CD1c-positive myeloid dendritic cell (primary cell): ENCODE results near the gene BIRC7.

ENCODE experiments used
- DNase-seq: peaks from one replicate; pipeline ENCODE4 v3.0.0-alpha.2; 2016; ENCODE audit errors: extremely low spot score

The BIRC7 gene

DNA sequence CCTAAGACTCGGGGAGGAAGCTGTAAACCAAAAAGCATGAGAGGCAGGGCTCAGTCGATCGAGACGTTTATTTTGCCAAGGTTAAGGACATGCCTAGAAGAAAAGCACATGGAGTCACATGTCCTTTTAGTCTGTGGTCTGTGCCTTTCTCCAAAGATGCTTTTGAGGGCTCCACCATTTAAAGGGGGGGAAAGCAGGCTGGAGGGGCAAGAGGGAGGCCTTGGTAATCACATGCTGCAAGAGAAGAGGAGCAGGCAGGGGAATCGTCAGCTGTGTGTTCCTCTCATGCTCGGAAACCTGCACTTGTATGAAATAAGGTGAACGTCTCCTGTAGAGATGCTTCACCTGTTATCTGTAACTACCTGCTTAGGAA, 10.6 kb upstream of the BIRC7 start:
- DNase-seq = no peak

DNA sequence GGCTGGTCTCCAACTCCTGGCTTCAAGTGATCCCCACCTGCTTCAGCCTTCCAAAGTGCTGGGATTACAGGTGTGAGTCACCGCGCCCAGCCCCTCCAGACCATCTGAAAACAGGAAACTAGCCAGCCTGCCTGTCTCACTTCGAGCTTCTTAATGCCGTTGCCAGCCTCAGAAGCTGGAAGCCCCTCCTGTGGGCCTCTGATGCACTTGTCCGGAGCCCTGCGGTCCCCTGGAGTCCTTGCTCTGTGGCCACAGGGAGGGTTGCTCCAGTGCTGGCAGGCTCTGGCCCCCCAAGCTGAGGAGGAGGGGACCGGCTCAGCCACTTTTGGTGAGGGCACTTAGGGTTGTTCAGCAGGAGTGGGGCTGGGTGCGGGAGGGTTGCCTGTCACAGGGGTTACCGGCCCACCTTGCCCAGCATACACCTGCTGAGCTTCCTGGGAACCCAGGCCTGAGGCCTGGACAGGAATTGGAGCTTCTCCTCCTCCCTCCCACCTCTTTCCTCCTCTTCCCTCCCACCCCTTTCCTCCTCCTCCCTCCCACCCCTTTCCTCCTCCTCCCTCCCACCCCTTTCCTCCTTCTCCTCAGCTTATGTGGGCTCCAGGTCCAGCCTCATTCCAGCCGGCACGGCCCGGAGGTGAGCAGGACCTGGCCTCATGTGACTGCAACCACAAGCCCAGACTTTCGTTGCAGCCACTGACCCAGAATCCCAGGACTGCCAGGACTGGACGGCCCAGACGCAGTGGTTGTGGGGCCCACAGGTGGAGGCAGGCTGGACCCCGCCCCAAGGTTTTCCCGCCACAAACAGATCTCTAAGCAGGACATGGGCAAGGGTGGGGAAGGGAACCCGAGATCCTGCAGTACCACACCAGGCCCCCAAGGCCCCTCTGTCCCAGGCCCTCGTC, 9.4 kb upstream of the BIRC7 start:
- DNase-seq = no peak

DNA sequence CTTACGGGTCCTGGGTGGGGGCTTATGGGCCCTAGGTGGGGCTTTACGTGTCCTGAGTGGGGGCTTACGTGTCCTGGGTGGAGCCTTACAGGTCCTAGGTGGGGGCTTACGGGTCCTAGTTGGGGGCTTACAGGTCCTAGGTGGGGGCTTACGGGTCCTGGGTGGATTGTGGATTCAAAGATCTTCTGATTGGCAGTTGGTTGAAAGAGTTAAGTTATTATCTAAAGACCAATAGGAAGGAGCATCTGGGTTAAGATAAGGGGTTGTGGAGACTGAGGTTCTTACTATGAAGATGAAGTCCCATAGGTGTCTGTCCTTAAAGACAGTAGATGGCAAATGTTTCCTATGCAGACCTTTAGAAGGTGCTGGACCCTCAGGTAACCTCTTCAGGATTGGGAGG, 8.4 kb upstream of the BIRC7 start:
- DNase-seq = no peak

DNA sequence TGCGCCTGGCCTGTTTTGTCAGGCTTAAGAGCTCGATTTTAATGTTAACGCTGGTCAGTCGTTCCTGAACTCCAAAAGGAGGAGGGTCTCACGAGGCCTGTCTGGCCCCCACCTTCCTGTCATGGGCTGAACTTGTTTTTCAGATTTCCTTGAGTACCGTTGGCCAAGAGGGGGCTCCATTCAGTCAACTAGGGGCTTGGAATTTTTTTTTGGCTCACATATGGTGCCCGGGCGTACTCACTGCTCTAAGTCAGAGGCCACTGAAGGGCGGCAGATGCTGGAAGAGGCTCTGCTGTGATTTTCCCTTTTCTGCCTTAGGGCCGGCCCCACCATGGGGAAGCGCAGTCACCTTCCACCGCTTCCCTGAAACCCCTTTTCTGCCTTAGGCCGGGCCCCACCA, 6.9 kb upstream of the BIRC7 start:
- DNase-seq = no peak

DNA sequence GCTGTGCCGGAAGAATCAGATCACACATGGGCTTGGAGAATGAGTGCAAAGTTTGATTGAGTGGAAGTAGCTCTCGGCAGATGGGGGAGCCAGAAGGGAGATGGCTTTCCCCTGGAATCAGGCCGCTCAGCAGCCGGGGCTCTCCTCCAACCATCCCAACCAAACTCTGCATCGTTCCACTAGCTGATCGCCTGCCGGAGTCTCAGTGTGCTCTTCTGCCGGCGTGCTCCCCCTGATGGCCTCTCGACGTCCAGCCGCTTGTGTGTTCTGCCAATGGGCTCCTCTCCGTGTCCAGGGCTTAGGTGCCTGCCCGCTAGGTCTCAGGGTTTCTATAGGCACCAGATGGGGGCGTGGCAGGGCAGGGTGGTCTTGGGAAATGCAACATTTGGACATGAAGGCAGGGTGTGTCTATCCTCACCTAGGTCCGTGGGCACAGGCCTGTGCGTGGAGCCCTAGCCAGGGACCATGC, 4.9 kb upstream of the BIRC7 start:
- DNase-seq = no peak

DNA sequence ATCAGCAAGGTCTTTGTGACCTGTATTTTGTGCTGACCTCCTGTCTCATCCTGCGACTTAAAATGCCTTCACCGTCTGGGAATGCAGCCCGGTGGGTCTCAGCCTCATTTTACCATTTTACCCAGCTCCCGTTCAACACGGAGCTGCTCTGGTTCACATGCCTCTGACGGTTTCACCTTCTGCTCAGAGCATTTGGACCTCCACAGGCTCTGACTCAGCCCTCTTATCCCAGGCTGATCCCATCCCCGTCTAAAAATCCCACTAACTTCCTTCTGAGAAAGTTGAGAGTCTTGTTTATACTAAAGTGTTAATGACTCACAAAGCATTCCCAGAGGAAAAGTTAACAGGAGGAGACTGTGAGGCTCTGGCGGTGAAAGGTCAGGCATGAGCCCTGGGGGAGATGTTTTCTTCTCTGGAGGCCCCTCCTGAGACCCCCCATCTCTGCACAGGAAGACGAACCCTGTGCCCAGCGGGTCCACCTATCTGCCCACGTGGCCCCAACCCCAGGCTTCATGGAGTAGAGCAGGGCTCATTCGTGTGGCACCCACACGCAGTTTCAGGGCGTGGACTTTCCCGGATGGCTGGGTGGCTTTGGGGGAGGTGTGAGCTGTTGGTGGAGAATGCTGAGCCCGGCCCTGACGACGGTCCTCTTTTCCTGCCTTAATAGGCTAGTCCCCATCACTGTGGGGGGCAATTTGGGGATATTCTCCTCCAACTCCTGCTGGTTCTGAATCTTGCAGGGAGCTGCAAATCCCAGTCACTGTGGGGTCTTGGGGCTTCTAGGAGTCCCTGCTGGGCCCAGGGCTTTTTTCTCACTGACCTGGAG, 3.3 kb upstream of the BIRC7 start:
- DNase-seq = no peak

DNA sequence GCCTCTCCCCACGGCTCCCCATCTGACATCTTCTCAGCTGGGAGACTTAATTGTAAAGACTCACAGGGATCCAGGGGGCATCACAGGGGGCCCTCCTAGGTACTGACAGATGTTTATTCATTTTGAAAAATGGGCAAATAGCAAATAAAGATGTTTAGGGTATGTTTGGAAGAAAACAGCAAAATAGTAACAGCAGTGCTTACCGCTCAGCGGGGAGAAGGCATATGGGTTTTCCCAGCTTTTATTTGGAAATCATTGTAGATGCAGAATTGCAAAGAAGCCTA, 2.7 kb upstream of the BIRC7 start:
- DNase-seq = no peak

DNA sequence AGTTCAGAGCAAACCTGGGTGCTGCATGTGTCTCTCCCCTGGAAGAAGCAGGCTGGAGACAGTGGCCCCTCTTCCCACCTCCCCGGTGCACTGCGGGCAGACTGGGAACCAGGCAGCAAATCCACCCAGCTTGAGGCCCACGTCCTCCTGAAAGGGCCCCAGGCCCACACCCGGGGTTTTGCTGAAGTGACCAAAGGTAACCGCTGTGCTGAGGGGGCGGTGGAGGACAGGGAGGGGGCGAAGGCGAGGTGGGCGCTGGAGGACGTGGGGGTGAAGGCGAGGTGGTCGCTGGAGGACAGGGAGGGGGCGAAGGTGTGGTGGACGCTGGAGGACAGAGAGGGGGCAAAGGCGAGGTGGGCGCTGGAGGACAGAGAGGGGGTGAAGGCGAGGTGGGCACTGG, 1.8 kb upstream of the BIRC7 start:
- DNase-seq = no peak

DNA sequence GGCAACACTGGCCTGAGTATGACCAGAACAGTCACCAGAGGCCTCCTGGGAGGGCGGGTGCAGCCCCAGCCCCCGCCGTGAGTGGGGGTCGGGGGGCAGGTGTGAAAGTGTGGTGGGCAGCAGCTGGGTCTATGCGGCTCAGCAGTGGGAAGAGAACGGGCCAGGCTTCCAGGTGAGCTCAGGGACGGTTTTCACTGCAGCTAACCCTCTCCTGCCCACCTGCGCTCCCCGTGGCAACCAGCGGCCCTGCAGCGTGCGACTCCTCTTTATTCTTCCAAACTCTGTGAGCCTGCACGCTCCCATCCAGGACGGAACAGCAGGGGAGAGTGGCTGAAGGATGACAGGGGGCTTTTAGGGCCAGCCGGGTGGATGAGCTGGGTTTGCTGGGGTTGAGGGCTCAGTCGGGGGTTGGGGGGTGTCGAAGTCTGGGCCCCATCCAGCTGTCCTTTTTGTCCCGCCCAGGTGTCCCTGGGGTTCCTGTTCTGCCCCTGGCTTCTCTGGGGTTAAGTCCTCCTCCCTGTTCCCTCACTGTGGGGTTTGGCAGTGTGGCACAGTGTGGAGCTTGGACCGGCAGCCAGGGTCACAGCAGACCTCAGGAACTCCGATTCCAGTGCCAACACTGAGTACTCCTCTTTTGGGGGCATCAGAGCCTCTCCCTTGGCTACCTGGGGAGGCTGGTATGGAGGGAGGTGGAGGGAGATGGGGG, 859 bp upstream of the BIRC7 start:
- no peak for DNase-seq

DNA sequence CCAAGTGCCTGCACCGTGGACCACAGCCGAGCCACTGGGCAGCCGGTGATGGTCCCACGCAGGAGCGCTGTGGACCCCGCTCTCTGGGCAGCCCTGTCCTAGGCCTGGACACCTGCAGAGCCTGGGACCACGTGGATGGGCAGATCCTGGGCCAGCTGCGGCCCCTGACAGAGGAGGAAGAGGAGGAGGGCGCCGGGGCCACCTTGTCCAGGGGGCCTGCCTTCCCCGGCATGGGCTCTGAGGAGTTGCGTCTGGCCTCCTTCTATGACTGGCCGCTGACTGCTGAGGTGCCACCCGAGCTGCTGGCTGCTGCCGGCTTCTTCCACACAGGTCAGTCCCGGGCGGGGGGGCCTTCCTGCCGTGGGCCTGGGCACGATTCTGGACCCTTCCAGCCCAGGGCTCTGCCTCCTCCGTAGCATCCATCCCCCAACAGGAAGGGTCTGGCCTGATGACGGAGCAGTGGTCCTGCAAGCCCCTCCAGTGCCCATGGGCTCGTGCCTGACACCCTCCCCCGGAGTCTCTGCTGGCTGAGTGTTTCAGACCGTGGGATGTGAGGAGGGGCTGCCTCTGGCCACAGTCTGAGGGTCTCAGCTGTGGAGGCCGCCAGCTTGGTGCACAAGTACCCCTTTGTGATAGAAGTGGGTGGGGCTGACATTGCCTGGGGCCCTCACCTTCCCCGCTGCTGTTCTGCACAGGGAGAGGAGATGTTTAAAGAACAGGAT, 572 bp downstream of the BIRC7 start:
- no peak for DNase-seq

DNA sequence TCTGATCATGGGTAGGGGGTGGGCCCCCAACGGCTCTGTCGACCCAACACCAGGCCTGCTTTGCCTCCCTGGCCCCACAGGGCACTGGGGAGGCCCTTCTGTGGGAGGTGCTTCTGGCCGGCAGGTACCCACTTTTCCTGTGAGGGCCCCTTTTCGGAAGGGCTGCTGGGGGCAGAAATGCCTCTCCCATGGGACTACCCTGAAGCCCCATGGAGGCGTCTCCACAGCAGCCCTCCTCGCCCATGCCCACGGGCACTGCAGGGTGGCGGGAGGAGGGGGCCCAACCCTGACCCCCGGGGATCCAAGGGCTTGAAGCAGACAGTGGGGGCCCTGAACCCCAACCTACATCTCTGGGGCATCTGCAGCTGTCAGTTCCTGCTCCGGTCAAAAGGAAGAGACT, 2.3 kb downstream of the BIRC7 start:
- DNase-seq = no peak

DNA sequence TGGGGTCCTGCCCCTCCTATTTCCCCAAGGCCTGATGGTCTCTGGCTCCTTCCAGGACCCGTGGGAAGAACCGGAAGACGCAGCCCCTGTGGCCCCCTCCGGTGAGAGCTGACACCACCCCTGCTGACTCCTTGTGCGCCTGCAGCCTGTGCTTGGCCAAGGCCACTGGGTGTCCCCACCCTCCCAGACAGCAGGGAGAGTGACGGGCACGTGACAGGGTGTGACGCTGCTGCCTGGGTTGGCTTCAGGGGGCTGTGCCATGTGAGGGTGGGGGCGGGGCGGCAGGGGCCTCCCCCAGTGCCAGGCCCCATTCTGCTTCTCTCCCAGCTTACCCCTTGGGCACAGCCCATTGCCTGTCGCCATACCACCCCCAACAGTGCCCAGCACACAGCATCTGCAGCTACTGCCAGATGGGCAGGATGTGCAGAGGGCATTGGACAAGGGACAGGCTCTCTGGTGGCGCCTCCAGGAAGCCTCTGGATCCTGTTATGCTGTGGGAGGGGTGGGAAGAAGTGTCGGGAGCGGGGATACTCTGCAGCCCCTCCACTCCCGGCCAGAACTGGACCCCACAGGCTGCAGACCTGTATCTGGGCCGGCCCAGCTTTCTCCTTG, 2.9 kb downstream of the BIRC7 start:
- no peak for DNase-seq

DNA sequence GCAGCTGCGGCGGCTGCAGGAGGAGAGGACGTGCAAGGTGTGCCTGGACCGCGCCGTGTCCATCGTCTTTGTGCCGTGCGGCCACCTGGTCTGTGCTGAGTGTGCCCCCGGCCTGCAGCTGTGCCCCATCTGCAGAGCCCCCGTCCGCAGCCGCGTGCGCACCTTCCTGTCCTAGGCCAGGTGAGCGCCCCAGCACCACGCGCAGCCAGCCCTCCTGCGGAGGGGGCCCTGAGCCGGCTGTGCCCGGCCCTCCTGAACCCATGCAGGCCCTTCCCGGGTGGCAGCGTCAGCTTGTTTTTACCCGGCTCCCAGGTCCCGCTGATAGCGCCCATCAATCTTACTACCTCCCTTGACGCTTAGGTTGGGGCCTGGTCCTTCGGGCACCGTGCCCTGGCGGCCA, 3.7 kb downstream of the BIRC7 start:
- no peak for DNase-seq

DNA sequence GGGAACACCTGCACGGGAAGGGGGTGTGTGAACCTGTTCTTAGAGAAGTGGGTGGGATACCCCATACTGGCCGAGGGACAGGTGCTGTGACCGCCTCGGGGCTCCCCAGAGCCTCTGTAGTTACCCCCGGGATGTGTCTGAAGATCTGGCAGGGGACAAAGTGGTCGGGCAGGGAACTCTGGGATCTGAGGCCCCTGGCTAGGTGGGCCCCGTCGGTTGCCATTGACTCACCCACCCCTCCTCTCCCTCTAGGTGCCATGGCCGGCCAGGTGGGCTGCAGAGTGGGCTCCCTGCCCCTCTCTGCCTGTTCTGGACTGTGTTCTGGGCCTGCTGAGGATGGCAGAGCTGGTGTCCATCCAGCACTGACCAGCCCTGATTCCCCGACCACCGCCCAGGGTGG, 4.3 kb downstream of the BIRC7 start:
- DNase-seq = no peak

DNA sequence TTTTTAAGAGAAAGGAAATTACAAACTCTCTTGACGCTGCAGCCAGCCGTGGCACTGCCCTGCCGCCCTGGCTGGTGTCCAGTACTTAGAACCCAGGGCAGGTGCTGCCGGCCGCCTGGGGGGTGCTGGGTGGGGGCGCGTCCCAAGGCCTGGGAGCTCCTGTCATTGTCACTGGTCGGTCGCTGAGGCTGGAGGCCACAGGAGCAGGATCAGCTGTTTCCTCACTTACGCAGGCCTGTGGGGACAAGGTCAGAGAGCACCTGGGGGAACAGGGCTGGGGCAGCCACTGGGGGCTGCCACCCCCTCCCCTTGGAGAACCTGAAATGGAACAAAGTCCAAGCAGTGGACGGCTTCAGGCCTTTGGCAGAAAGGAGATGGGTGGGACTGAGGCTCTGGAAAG, 5.6 kb downstream of the BIRC7 start:
- DNase-seq = no peak

DNA sequence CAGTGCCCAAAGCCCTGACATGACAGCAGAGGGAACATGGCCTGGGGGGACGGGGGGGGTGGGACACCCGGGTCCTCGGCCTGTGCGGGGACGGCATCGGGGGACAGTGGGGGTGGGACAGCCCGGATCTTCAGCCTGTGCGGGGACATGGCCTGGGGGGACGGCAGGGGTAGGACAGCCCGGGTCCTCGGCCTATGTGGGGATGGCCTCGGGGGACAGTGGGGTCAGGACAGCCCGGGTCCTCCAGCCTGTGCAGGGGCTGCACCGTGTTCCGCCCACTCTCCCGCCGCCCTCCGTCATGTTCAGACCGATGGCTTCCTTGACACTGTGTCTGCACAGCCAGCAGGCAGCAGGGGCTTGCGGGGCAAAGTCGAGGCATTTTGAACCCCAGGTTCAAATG, 7.0 kb downstream of the BIRC7 start:
- no peak for DNase-seq

DNA sequence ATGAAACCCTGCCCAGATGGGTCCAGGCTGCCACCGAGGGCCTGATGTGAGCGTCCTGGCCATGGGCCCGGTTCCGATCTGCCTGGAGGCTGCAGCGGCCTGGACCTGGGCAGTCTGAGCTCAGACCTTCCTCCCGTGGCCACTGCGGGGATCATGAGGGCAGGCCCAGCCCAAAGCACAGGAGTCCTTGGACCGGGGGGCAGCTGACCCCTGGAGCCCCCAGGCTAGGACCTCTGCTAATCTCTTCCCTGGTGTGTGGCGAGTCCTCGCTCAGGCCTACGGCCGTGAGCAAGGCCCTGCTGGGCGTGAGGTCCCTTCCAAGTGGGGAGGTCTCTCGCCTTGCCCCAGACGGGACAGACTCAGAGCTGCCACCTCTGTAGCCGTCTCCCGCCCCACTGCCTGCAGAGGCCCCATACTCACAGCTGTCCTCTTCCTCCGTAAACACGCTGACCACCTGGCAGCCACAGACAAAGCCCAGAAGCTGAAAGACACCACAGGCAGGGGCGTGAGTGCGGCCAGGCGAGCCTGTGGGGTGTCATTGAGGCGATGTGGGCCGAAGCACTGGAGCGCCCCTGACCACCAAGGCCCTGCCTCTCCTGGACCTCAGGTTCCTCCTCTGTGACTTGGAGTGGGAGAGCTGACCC, 8.0 kb downstream of the BIRC7 start:
- no peak for DNase-seq

DNA sequence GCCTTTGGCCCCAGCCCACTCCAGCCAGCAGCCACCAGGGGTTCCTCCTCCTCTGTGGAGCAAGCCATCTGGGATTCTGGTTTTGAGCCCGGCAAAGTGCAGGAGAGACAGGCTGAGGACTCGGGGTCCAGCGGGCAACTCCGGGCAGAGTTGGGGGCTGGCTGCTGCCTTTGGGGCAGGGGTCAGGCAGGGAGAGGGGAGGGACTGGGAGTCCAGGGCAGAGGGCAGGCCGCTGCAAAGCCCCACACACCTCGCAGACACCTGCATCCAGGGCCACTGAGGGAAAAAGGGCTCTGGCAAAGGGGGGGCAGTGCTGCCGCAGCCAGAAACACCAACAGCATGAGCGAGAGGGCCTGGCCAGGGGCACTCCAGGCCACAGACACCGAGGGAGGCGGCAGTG, 8.8 kb downstream of the BIRC7 start:
- no peak for DNase-seq

DNA sequence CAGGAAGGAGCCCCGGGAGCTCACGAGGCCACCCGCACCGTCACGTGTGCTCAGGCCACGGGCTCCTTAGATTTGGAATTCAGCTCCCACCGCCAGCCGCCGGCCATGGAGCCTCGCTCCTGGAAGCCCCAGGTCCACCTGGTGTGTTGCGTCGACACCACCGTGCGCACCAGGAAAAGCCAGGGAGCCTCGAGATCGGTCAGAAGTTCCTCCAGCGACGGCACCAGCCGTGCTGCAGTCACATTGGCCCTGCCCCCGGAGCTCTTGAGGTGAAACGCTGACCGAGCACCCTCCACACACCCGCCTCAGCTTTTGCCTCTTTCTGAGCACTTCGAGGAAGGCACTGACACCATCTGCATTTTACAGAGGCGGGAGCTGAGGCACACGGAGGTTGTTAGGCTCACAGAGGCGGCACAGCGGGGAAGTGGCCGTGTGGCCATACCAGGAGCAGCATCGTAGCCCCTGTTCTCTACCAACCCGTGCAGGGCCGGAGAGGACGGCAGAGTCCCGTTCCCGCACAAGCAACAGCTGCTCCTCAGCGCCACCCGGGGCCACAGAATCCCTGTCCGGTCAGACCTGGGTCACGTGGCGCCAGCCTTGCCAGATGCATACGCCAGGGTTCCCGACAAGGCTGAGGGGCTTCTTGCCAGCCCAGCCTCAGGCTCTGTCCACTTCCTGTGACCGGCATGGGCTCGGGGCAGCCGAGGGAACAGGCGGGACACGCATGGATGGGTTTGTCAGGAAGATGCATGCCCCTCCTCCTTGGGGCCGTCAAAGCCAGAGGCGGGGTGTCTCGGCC, 11.0 kb downstream of the BIRC7 start:
- no peak for DNase-seq

DNA sequence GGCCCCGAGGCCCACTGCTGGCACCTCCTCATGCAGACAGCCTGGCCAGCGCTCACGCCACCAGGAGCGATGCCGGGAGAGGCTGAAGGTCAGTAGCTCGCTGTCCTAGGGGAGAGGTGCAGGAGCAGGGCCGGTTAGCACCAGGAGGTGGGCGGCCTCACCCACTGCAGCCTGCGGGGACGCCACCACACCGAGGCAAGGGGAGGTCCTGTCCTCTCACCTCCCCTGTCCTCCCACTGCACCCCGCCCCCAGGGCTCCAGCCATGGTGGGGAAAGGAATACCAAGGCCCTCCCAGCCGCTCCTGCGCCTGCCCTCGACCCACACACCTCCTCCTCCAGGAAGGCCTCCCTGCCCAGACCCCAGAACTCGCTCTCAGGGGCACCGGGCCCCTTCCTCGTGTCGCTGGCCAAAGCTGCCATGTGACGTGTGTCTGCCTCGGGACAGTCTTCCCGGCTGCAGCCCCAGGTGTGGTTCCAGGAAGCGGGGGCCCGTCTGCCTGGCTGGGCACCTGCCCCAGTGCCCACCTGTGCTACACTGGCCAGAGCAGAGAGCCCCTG, 12.0 kb downstream of the BIRC7 start:
- DNase-seq = no peak
